ENCODE measurements around the gene SV2B. TPM values are rescaled to one million over a fixed set of nuclear protein-coding genes. Genes with fewer than 3 reads are reported as not detected.

SV2B gene
- total RNA-seq, 1 donor from 2014 or later: not detected

- H3K27ac ChIP-seq (ENCODE audit: low read depth, low read length): no peak overlapping the region
- no peak overlapping the region for H3K4me2 ChIP-seq (ENCODE audit: low read length)
- no peak overlapping the region for H3K9ac ChIP-seq (ENCODE audit: low read length)
- H3K4me3 ChIP-seq (ENCODE audit: insufficient read depth, low read depth, low read length): no peak overlapping the region
- Mint-ChIP-seq H3K36me3 (ENCODE audit: low read depth, unreplicated experiment) (no peaks in the 10 kb centered on the region), H3K27ac (ENCODE audit: unreplicated experiment) (no peak overlapping the region), H3K9me3 (ENCODE audit: unreplicated experiment) (no peaks in the 10 kb centered on the region), H3K4me3 (ENCODE audit: unreplicated experiment) (no peak overlapping the region), H3K4me1 (ENCODE audit: low read depth, unreplicated experiment) (no peaks in the 10 kb centered on the region), H3K27me3 (ENCODE audit: low read depth, unreplicated experiment) (peaks cover 36% of the 10 kb centered on the region)
- H3K4me1 ChIP-seq (ENCODE audit: insufficient read depth, low read length): no peaks in the 10 kb centered on the region
- no peak for DNase-seq (ENCODE audit: low read depth)
- no peak for FAIRE-seq
- H3K79me2 ChIP-seq (ENCODE audit: insufficient read depth, low read length): no peaks in the 10 kb centered on the region
- H3K27me3 ChIP-seq (ENCODE audit: insufficient read depth, low read length): peaks cover 2% of the 10 kb centered on the region
- no peak for TF ChIP-seq EZH2 (IDR thresholded peaks at IDR 0.05; ENCODE audit: insufficient read depth, low read length)
- TF ChIP-seq CTCF (IDR thresholded peaks at IDR 0.05; ENCODE audit: insufficient read depth, low read depth, low read length): no peak
- H2AFZ ChIP-seq (ENCODE audit: low read depth, low read length): no peak overlapping the region
- no peaks in the 10 kb centered on the region for H3K36me3 ChIP-seq (ENCODE audit: insufficient read depth, low read length)
- H4K20me1 ChIP-seq (ENCODE audit: insufficient read depth, low read length): no peaks in the 10 kb centered on the region
- H3K9me3 ChIP-seq (ENCODE audit: insufficient read depth, low read depth, low read length): no peaks in the 10 kb centered on the region
Measured at GRCh38 chr15:91306144-91306543, 206.1 kb downstream of the SV2B start.

- peaks cover 2% of the 10 kb centered on the region for H3K27me3 ChIP-seq (ENCODE audit: insufficient read depth, low read length)
- no peaks in the 10 kb centered on the region for H3K9me3 ChIP-seq (ENCODE audit: insufficient read depth, low read depth, low read length)
- no peaks in the 10 kb centered on the region for H3K36me3 ChIP-seq (ENCODE audit: insufficient read depth, low read length)
- Mint-ChIP-seq H3K4me3 (ENCODE audit: unreplicated experiment) (no peak overlapping the region), H3K4me1 (ENCODE audit: low read depth, unreplicated experiment) (no peaks in the 10 kb centered on the region), H3K36me3 (ENCODE audit: low read depth, unreplicated experiment) (no peaks in the 10 kb centered on the region), H3K27ac (ENCODE audit: unreplicated experiment) (no peak overlapping the region), H3K9me3 (ENCODE audit: unreplicated experiment) (peaks cover 2% of the 10 kb centered on the region), H3K27me3 (ENCODE audit: low read depth, unreplicated experiment) (peaks cover 36% of the 10 kb centered on the region)
- H3K4me2 ChIP-seq (ENCODE audit: low read length): no peak overlapping the region
- H3K4me3 ChIP-seq (ENCODE audit: insufficient read depth, low read depth, low read length): no peak overlapping the region
- DNase-seq (ENCODE audit: low read depth): no peak
- TF ChIP-seq CTCF (IDR thresholded peaks at IDR 0.05; ENCODE audit: insufficient read depth, low read depth, low read length) (no peak), EZH2 (IDR thresholded peaks at IDR 0.05; ENCODE audit: insufficient read depth, low read length) (no peak)
- FAIRE-seq: no peak
- H3K27ac ChIP-seq (ENCODE audit: low read depth, low read length): no peak overlapping the region
- H3K79me2 ChIP-seq (ENCODE audit: insufficient read depth, low read length): no peaks in the 10 kb centered on the region
- H4K20me1 ChIP-seq (ENCODE audit: insufficient read depth, low read length): no peaks in the 10 kb centered on the region
- no peak overlapping the region for H2AFZ ChIP-seq (ENCODE audit: low read depth, low read length)
- no peaks in the 10 kb centered on the region for H3K4me1 ChIP-seq (ENCODE audit: insufficient read depth, low read length)
- H3K9ac ChIP-seq (ENCODE audit: low read length): no peak overlapping the region
Measured at GRCh38 chr15:91307601-91308000, 207.5 kb downstream of the SV2B start.

DNA sequence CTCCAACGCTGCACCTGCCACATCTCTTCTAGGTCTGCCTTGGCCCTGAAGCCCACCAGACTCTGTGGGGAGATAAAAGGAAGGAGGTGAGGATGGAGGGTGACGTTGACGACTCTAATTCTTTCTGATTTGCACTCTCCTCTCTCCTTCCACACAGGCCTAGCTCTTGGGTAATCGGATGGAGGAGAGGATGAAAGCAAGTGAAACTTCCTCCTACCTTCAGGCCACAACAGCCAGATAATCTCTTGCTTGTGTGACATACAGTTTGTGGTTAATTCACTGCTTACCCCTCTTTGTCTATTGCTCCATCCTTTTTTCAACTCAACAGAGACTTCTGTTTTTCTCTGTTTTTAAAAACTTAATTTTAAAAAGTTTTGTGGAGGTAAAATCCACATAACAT is 208.1 kb downstream of the SV2B start:
- TF ChIP-seq CTCF (IDR thresholded peaks at IDR 0.05; ENCODE audit: insufficient read depth, low read depth, low read length): no peak
- no peak for TF ChIP-seq EZH2 (IDR thresholded peaks at IDR 0.05; ENCODE audit: insufficient read depth, low read length)
- Mint-ChIP-seq H3K27ac (ENCODE audit: unreplicated experiment) (no peak overlapping the region), H3K27me3 (ENCODE audit: low read depth, unreplicated experiment) (peaks cover 36% of the 10 kb centered on the region), H3K4me3 (ENCODE audit: unreplicated experiment) (no peak overlapping the region), H3K36me3 (ENCODE audit: low read depth, unreplicated experiment) (no peaks in the 10 kb centered on the region), H3K4me1 (ENCODE audit: low read depth, unreplicated experiment) (no peaks in the 10 kb centered on the region), H3K9me3 (ENCODE audit: unreplicated experiment) (peaks cover 2% of the 10 kb centered on the region)
- DNase-seq (ENCODE audit: low read depth) (no peak), FAIRE-seq (no peak)
- H3K9ac ChIP-seq (ENCODE audit: low read length): no peak overlapping the region
- H3K27me3 ChIP-seq (ENCODE audit: insufficient read depth, low read length): peaks cover 2% of the 10 kb centered on the region
- no peaks in the 10 kb centered on the region for H3K79me2 ChIP-seq (ENCODE audit: insufficient read depth, low read length)
- no peak overlapping the region for H3K4me3 ChIP-seq (ENCODE audit: insufficient read depth, low read depth, low read length)
- no peaks in the 10 kb centered on the region for H3K4me1 ChIP-seq (ENCODE audit: insufficient read depth, low read length)
- H3K9me3 ChIP-seq (ENCODE audit: insufficient read depth, low read depth, low read length): no peaks in the 10 kb centered on the region
- H4K20me1 ChIP-seq (ENCODE audit: insufficient read depth, low read length): no peaks in the 10 kb centered on the region
- H3K36me3 ChIP-seq (ENCODE audit: insufficient read depth, low read length): no peaks in the 10 kb centered on the region
- no peak overlapping the region for H3K4me2 ChIP-seq (ENCODE audit: low read length)
- H2AFZ ChIP-seq (ENCODE audit: low read depth, low read length): no peak overlapping the region
- H3K27ac ChIP-seq (ENCODE audit: low read depth, low read length): no peak overlapping the region

All from astrocyte (in vitro differentiated cells and primary cell).